ENCODE measurements around the gene UPF2.

- TF ChIP-seq, protein P1, sequence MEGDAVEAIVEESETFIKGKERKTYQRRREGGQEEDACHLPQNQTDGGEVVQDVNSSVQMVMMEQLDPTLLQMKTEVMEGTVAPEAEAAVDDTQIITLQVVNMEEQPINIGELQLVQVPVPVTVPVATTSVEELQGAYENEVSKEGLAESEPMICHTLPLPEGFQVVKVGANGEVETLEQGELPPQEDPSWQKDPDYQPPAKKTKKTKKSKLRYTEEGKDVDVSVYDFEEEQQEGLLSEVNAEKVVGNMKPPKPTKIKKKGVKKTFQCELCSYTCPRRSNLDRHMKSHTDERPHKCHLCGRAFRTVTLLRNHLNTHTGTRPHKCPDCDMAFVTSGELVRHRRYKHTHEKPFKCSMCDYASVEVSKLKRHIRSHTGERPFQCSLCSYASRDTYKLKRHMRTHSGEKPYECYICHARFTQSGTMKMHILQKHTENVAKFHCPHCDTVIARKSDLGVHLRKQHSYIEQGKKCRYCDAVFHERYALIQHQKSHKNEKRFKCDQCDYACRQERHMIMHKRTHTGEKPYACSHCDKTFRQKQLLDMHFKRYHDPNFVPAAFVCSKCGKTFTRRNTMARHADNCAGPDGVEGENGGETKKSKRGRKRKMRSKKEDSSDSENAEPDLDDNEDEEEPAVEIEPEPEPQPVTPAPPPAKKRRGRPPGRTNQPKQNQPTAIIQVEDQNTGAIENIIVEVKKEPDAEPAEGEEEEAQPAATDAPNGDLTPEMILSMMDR (IDR thresholded peaks at IDR 0.05; ENCODE audit: low read depth, low read length, missing input control): no peak
- TF ChIP-seq TAF1 (conservative IDR thresholded peaks at IDR 0.05) (no peak), REST (IDR thresholded peaks at IDR 0.05) (no peak), YY1 (IDR thresholded peaks at IDR 0.05) (no peak), RAD21 (IDR thresholded peaks at IDR 0.05) (no peak), JUND (IDR thresholded peaks at IDR 0.05) (no peak), NR2F2 (IDR thresholded peaks at IDR 0.05) (no peak), MAX (IDR thresholded peaks at IDR 0.05) (no peak), RXRA (IDR thresholded peaks at IDR 0.05) (no peak), ATF3 (IDR thresholded peaks at IDR 0.05) (no peak), ZBTB33 (IDR thresholded peaks at IDR 0.05) (no peak), HNF4G (IDR thresholded peaks at IDR 0.05) (no peak)
Measured at GRCh38 chr10:12056748-12057147, 14.1 kb upstream of the UPF2 start.
